ENCODE data around the gene TOP2B. TPM values are rescaled to one million over a fixed set of nuclear protein-coding genes. Genes with fewer than 3 reads are reported as not detected.

TOP2B gene
- total and polyA plus RNA-seq, 4 donors = 32.7 to 260 (median 56.2) TPM

DNA sequence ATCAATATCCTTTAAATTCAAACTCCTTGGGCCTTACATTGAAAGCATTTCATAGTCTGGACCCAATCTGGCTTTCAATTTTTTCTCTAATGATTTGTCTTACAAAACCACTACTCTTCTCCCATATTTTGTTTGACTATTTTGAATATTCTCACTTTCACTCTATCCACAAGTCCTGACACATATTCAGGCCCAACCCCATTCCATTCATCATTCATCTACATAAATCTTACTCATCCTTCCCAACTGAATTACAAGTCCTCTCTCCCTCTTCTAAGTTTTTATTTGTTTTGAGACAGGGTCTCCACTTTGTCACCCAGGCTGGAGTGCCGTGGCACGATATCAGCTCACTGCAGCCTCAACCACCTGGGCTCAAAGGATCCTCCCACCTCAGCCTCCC, 43.6 kb downstream of the TOP2B start:
- H3K4me1 ChIP-seq (ENCODE audit: control insufficient read depth in 5 of 5, insufficient read depth in 5 of 5, low read length in 5 of 5) = peaks cover 0 to 2% (median 0%) of the 10 kb centered on the region in 5 donors
- peaks cover 8 to 60% (median 23%) of the 10 kb centered on the region in 4 donors for H3K36me3 ChIP-seq (ENCODE audit: control insufficient read depth in 4 of 4, insufficient read depth in 4 of 4, low read length in 4 of 4)
- ATAC-seq (ENCODE audit: insufficient read depth, low FRiP score) (no peak), DNase-seq (no peak)
- no peaks in the 10 kb centered on the region for H3K27me3 ChIP-seq (ENCODE audit: control insufficient read depth in 3 of 3, insufficient read depth in 3 of 3, low read length in 2 of 3)
- no peaks in the 10 kb centered on the region for H3K9me3 ChIP-seq (ENCODE audit: control insufficient read depth in 4 of 4, insufficient read depth in 3 of 4, low read length in 3 of 4)
- no peak overlapping the region for H3K27ac ChIP-seq (ENCODE audit: low read depth in 1 of 2, low read length in 1 of 2)
- no peak overlapping the region for H3K4me3 ChIP-seq
- TF ChIP-seq, protein P1, sequence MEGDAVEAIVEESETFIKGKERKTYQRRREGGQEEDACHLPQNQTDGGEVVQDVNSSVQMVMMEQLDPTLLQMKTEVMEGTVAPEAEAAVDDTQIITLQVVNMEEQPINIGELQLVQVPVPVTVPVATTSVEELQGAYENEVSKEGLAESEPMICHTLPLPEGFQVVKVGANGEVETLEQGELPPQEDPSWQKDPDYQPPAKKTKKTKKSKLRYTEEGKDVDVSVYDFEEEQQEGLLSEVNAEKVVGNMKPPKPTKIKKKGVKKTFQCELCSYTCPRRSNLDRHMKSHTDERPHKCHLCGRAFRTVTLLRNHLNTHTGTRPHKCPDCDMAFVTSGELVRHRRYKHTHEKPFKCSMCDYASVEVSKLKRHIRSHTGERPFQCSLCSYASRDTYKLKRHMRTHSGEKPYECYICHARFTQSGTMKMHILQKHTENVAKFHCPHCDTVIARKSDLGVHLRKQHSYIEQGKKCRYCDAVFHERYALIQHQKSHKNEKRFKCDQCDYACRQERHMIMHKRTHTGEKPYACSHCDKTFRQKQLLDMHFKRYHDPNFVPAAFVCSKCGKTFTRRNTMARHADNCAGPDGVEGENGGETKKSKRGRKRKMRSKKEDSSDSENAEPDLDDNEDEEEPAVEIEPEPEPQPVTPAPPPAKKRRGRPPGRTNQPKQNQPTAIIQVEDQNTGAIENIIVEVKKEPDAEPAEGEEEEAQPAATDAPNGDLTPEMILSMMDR (IDR thresholded peaks at IDR 0.05; ENCODE audit: control extremely low read depth, extremely low read depth) = no peak
- no peak overlapping the region for H3K9ac ChIP-seq (ENCODE audit: insufficient read depth in 1 of 2, low read length in 2 of 2)
- WGBS, 2 donors = 97 to 99% methylated on average over 2 of the region's 2 CpGs

GRCh38 chr3:25620493-25620892, 44.2 kb downstream of the TOP2B start:
- DNase-seq = no peak
- Histone ChIP-seq H3K27me3 (ENCODE audit: control insufficient read depth in 3 of 3, insufficient read depth in 3 of 3, low read length in 2 of 3) (no peaks in the 10 kb centered on the region), H3K27ac (ENCODE audit: low read depth in 1 of 2, low read length in 1 of 2) (no peak overlapping the region), H3K36me3 (ENCODE audit: control insufficient read depth in 4 of 4, insufficient read depth in 4 of 4, low read length in 4 of 4) (peaks cover 7 to 56% (median 23%) of the 10 kb centered on the region in 4 donors), H3K4me3 (no peak overlapping the region), H3K9me3 (ENCODE audit: control insufficient read depth in 4 of 4, insufficient read depth in 3 of 4, low read length in 3 of 4) (no peaks in the 10 kb centered on the region), H3K9ac (ENCODE audit: insufficient read depth in 1 of 2, low read length in 2 of 2) (no peak overlapping the region), H3K4me1 (ENCODE audit: control insufficient read depth in 5 of 5, insufficient read depth in 5 of 5, low read length in 5 of 5) (peaks cover 0 to 2% (median 0%) of the 10 kb centered on the region in 5 donors)
- TF ChIP-seq, protein P1 (IDR thresholded peaks at IDR 0.05; ENCODE audit: control extremely low read depth, extremely low read depth) = no peak
- ATAC-seq (ENCODE audit: insufficient read depth, low FRiP score) = no peak
- 97 to 98% methylated on average over 5 of the region's 5 CpGs for WGBS, 2 donors

DNA sequence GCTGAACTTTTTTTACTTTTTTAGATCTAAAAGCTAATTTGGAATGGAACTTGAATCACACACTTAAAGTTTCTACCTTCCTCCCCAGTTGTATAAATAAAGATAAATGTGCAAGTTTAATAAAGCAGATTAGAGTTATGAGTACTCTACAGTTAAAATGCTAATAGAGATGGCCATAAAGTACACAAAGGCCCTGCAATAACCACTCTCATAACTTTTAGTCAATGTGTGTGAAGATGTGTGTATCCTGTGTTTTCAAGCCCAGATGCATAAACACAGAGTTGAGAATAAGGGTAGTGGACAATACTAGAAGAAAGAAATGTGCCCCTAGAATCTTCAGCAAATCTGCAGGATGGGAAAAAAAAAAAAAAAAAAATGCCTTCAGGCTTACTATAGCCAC, 45.3 kb downstream of the TOP2B start:
- Histone ChIP-seq H3K9me3 (ENCODE audit: control insufficient read depth in 4 of 4, insufficient read depth in 3 of 4, low read length in 3 of 4) (no peaks in the 10 kb centered on the region), H3K4me3 (no peak overlapping the region), H3K9ac (ENCODE audit: insufficient read depth in 1 of 2, low read length in 2 of 2) (no peak overlapping the region), H3K36me3 (ENCODE audit: control insufficient read depth in 4 of 4, insufficient read depth in 4 of 4, low read length in 4 of 4) (peaks cover 7 to 45% (median 23%) of the 10 kb centered on the region in 4 donors), H3K27ac (ENCODE audit: low read depth in 1 of 2, low read length in 1 of 2) (no peak overlapping the region), H3K27me3 (ENCODE audit: control insufficient read depth in 3 of 3, insufficient read depth in 3 of 3, low read length in 2 of 3) (no peaks in the 10 kb centered on the region), H3K4me1 (ENCODE audit: control insufficient read depth in 5 of 5, insufficient read depth in 5 of 5, low read length in 5 of 5) (peaks cover 0 to 2% (median 0%) of the 10 kb centered on the region in 5 donors)
- ATAC-seq (ENCODE audit: insufficient read depth, low FRiP score) (no peak), DNase-seq (no peak)
- TF ChIP-seq, protein P1 (IDR thresholded peaks at IDR 0.05; ENCODE audit: control extremely low read depth, extremely low read depth) = no peak

DNA sequence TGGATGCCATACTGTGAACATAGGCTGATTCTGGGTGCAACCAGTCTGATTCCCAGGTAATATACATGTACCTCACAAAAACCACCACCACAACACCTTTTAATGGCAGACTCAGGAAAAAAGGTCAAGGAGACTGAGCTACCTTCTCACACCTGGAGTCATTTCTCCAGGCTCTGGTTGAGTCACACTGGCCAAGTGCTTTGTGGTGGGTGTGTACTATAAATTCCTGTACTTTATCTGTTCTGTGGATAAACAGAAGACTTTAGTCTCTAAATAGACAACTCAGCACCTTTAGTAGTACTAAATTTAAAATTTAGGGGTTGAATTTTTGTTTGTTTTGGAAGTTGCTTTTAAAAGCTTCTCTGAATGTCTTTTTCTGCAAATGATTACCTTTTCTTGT, 46.7 kb downstream of the TOP2B start:
- Histone ChIP-seq H3K9ac (ENCODE audit: insufficient read depth in 1 of 2, low read length in 2 of 2) (no peak overlapping the region), H3K27ac (ENCODE audit: low read depth in 1 of 2, low read length in 1 of 2) (no peak overlapping the region), H3K9me3 (ENCODE audit: control insufficient read depth in 4 of 4, insufficient read depth in 3 of 4, low read length in 3 of 4) (no peaks in the 10 kb centered on the region), H3K27me3 (ENCODE audit: control insufficient read depth in 3 of 3, insufficient read depth in 3 of 3, low read length in 2 of 3) (no peaks in the 10 kb centered on the region), H3K4me3 (no peak overlapping the region), H3K36me3 (ENCODE audit: control insufficient read depth in 4 of 4, insufficient read depth in 4 of 4, low read length in 4 of 4) (peaks cover 8 to 44% (median 20%) of the 10 kb centered on the region in 4 donors), H3K4me1 (ENCODE audit: control insufficient read depth in 5 of 5, insufficient read depth in 5 of 5, low read length in 5 of 5) (peaks cover 0 to 2% (median 0%) of the 10 kb centered on the region in 5 donors)
- ATAC-seq (ENCODE audit: insufficient read depth, low FRiP score) = no peak
- TF ChIP-seq, protein P1 (IDR thresholded peaks at IDR 0.05; ENCODE audit: control extremely low read depth, extremely low read depth) = no peak
- no peak for DNase-seq

Measured in lung (tissue), 12 donors.